NCI-H446 treated with DMSO at 0.1 percent for 48 hours (cell line): ENCODE measurements around the gene ANKRD2.
"Not testable (repeated sequence)": the region's sequence is repeated elsewhere in the genome, so short reads cannot be mapped to it uniquely, and the experiment has no call there.

Experiments used
- DNase-seq: peaks from one replicate; lab custom pipeline; 2025; lab: John Stamatoyannopoulos, UW

The ANKRD2 gene

DNA sequence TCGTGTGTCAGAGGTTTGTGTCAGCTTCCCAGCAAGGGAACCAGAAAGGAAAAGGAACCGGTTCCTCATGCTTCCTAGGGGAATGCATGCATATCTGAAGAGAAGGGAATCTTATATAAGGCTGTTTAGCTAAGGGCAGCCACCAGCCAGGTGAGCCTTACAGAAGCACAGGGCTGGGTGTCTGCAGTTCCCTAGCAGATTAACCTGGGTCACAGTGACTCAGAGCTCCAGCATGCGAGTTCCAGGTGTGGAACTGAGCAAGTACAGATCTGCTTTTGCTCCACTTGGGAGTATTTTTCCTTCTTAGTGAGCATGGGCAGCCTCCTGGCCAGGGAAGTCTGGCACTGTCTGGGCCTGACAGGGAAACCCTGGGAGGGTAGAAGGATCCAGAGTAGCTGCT is 957 bp upstream of the ANKRD2 start:
- DNase-seq, result no peak

DNA sequence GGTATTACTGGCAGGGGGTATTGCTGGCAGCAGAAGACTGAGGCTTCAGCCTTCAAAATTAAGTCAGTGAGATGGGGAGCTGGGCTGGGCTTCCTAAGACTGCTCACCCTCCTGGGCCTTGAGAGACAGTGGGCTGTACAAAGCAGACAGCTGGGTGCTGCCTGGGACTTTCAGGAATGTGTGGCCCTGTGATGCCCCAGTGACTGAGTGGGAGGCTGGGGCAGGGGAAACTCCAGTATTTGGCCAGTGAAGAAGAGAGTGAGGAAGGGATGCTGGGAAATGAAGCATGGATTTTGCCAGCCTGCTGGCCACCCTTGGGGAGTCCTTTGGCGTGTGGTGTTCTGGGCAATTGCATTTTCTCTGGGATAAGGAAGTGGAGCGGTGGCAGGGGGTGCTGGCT is 442 bp downstream of the ANKRD2 start:
- DNase-seq, result no peak

DNA sequence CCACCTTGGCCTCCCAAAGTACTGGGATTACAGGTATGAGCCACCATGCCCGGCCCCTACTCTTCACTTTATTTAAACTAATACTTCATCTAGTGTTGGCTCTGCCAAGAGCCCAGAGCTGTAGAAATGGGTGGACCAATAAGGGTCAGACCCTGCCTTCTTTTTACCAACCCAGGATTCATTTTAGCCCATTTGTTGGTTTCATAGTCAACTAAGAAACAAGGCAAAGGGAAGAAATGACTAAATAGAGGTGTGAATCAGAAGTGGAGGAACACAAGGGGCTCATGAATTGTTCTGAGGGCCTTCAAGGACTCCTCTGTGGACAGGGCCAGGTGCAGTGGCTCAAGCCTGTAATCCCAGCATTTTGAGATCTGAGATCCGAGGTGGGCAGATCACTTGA is 1.1 kb downstream of the ANKRD2 start:
- no peak for DNase-seq

DNA sequence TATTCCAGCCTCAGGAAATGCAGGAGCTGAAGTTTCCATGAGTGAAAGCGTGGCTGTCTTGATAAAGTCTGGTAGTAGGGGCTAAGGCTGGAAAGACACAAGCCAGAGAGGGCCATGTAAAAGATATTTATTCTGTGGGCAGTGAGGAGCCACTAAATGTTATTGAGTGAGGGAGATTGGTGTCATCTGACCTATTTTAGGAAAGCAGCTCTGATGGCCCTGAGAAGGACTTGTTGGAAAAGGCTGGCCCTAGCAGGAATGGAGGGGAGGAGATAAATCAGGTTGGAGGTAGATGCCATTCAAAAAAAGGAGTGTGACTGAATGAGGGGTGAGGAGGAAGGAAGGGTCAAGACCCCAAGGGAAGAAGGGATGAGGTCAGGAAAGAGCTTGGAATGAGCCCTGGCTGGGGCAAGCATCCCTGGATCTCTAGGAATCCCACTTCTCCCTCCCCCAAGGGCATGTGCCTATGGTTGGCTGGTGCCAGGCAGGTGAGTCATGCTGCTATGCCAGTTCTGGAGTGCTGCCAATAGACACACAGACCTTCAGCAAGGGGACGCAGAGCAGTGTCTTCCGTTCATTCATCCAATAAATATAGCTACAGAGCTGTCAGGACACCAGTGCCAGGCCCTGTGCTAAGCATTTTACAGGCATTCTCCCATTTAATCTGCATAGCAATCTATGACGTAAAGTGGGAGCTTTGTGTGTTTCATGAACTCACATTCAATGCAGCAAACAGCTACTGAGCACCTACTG is 2.0 kb downstream of the ANKRD2 start:
- peak; percentile 21 for DNase-seq

DNA sequence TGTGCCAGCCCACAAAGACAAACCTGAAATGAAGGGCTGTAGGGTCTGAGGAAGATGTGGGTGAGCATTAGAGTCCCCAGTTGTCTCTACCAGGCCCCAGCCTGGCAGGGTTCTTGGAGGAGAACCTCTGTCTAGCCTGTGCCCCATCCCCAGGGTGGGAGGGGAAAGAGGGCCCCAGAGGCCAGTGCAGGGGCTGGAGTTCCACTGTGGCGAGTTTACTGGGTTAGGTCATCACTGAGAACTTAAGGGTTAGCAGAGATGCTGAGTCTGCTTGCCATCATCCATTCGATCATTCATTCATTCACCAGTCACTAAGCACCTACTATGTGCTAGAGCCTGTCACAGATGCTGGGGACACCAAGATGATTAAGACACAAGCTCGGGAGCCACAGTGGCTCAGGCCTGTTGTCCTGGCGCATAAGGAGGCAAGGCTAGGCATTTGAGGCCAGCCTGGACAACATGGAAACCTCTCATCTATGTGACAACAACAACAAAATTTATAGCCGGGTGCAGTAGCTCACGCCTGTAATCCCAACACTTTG is 2.6 kb downstream of the ANKRD2 start:
- DNase-seq, result no peak

DNA sequence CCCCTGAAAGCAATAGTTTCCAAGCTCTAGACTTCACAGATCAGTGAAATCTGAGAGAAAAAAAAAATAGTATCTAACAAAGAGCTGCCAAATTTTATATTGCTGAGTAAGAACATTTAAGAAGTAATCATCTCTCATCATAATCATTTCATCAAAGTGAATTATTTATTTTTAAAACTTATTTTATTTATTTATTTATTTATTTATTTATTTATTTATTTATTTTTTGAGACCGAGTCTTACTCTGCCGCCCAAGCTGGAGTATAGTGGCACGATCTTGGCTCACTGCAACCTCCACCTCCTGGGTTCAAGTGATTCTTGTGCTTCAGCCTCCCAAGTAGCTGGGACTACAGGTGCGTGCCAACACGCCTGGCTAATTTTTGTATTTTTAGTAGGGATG is 3.9 kb downstream of the ANKRD2 start:
- not testable (repeated sequence) for DNase-seq

DNA sequence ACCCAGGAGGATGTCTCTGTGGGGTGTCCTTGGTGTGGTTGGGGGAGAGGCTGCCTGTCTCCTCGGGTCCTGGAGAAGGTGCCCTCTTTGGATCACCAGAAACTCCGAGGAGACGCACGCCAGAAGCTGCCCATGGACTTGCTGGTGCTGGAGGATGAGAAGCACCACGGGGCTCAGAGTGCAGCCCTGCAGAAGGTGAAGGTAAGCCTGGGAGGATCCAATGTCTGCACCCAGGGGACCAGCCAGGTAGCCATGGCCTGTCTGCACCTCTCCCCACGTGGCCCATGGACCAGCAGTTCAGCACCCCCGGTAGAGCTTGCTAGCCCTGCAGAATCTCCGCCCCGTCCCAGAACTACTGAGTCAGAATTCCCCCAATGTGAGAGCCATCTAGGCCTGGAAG is 5.1 kb downstream of the ANKRD2 start:
- no peak for DNase-seq

DNA sequence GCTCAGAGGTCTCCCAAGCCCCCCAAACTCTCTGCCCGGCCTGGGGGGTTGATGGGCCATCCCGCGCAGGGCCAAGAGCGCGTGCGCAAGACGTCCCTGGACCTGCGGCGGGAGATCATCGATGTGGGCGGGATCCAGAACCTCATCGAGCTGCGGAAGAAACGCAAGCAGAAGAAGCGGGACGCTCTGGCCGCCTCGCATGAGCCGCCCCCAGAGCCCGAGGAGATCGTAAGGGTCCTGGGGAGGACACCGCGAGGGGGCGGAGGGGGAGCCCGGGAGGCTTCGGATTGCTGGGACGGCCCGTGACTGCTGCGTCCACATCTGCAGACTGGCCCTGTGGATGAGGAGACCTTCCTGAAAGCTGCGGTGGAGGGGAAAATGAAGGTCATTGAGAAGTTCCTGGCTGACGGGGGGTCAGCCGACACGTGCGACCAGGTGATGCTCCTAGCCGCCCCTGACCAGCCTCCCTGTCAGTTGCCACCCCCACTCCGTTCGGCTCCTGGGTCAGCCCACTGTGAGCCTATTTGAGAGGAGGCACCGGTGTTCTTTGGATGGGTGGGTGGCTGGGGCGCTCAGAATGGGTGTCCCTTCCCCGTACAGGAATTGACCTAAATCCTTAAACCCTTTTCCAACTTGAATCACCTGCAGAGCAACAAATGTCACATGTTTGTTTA is 5.7 kb downstream of the ANKRD2 start:
- DNase-seq, result no peak

DNA sequence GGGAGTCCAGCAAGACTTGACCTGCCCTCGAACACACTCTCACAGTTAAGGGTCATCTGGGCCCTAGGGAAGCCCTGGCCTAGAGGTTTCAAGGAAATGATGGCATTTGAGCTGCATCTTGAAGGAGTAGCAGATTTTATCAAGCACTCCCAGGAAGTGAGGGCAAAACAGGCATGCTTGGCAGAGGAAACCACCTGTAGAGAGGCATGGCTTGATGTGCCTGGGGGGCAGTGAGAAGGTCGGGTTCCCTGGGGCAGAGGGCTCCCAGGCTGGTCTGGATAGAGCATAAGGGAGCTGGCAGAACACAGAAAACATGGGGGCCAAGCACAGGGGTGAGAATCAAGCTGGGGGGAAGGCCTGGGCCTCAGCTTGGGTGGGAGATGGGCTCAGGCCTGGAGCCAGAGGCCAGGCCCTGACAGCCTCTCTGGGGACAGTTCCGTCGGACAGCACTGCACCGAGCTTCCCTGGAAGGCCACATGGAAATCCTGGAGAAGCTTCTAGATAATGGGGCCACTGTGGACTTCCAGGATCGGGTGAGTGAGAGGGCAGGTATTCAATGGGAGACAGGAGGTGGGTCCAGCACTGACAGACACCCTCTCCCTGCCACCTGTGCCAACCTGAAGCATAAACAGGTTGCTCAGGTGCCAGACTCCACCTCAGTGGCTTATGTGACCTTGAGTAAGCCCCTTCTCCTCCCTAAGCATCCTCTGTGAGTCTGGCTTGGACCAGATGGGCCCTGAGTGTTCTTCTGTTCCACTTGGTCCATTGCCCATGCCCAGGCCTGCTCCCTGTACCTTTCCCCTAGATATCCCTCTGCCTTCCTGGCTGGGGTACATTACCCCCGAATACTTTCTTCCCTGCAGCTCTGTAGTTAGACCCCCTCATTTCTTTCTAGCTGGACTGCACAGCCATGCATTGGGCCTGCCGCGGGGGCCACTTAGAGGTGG is 8.1 kb downstream of the ANKRD2 start:
- no peak for DNase-seq

DNA sequence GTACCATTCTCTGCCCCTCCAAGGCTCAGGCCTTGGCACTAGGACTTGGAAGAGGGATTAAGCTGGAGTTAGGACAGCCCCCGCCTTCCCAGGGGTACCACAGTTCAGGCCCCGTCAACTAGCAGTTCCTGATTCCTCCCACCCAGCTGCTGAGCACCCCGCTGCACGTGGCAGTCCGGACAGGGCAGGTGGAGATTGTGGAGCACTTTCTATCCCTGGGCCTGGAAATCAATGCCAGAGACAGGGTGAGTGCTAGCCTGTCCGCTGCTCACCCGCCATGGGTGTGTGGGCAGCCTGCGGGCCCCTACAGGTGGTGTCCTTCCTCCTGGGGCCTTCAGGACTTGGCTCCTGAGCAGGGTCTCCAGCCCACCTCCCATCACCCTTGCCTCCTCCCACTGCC is 9.6 kb downstream of the ANKRD2 start:
- no peak for DNase-seq

DNA sequence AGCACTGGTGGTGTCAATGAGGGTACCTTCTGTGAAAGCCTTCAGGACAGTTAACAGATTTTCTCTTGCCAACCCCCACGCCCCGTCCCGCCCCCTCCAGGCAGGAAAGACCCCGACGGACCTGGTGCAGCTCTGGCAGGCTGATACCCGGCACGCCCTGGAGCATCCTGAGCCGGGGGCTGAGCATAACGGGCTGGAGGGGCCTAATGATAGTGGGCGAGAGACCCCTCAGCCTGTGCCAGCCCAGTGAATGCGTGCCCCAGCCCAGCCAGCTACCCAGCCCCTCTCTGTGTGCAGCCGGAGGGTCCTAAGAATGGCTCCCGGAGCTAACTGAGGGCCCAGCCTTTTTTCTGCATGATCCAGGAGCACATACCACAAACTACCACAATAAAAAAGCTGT is 10.9 kb downstream of the ANKRD2 start:
- no peak for DNase-seq

DNA sequence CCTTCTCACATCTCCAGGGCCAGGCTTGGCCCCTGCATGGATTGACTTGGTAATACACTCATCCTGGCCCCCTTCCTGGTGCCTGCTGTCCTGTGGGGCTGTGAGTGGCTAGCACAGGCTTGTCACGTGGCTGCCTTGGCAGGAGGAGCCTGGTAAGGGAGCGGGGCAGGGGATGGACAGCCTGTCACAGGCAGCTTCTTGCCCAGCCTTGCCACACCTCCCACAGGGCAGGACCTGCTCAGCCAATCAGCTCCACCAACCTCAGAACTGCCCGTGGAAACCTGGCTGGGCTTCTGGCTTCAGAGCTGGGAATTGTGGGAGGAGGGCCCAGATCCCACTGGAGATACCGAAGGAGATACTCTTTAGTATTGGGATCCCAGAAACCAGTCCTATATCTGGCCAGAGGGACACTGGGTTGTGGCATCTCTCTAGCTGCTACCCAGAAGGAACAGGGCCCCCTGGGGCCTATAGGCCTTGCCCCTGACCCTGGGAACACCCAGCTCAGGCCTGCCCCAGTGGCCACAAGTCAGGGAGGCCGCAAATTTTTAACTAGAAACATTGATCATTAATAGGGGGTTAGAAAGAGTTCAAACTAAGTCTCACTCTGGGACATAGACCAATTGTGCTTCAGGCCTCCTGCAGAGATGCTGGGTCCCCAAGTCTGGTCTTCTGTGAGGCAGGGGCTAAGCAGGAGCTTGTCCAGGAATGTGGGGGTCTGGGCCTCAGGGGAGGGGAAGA is 11.7 kb downstream of the ANKRD2 start, which contains the start of gene HOGA1:
Gene HOGA1 (plus strand): TSS at position 330 of the 738 bp plus-strand sequence. CDS start 315 bp downstream, at position 645.
- DNase-seq, result peak; percentile 68

DNA sequence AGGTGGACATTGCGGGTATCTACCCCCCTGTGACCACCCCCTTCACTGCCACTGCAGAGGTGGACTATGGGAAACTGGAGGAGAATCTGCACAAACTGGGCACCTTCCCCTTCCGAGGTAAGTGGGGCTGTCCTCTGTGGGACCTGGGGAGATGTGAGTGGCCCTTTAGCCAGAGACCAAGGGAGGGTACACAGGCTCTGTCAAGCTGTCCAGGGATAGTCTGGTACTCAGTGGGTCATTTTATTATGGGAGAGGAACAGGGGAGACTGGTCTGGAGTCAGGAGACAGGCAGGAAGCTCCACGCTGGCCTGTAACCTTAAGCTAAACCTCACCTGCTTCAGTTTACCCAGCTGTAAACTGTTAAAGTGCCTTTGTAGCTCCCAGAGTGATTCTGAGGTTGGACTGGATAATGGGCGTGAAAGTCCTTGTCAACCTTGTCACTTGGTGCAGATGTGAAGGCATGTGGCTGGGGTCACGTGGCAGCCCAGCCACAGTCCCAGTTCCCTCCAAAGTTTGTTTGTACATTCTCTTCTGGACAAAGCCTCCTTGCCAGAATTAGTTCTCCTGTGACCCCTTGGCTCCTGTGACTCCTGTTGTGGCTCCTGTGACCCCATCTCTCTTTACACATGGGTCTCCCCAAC is 12.3 kb downstream of the ANKRD2 start:
- DNase-seq, result no peak

DNA sequence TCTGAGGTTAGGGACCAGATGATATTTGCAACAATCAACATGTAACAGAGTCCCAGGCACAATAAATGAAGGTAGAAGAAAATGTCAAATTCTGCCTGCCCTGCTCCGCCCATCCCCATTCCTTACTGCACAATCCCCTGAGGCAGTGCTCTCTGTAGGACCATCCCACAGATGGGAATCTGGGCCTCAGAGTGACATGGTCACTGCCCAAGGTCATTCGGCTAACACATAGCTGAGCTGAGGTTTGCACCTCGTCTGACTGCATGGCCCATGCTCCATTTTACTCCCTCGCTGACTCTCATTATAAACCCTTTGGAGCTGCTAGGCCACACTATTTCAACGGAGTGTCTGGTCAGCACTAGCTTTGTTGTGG is 12.8 kb downstream of the ANKRD2 start:
- no peak for DNase-seq

DNA sequence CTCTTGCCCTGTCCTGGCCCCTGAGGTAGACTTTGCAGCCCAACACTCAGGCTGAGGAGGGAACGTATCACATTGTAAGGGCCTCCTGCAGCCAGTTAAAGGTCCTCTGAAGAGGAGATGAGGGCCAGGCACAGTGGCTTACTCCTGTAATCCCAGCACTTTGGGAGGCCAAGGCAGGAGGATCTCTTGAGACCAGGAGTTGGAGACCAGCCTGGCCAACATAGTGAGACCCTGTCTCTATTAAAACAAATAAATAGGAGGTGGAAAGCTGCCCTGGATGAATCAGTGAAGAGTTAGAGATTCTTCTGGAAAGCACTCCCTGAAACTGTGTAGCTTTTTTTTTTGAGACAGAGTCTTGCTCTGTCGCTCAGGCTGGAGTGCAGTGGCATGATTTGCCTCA is 14.6 kb downstream of the ANKRD2 start:
- no peak for DNase-seq

DNA sequence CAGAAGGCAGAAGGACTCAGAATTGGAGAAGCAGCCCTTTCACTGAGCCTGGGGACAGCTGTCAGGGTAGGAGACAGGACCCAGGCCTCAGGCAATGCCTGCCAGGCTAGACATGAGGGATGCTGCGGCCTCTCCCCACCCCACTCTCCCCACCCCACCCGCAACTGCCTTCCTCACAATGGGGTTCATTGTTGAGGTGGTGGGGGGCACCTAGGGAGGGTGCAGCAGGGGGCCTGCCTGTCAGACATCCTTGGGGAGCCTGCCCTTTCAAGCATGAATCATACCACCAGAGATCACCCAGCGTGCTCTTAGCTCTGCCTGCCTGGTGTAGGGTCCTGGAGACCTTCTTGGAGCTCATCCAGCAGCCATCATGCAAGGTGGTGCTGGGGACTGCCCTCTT is 16.9 kb downstream of the ANKRD2 start, which contains the start of gene C10orf62:
Gene C10orf62 (plus strand): TSS at position 243 of the 400 bp plus-strand sequence. CDS start 177 bp downstream, outside the sequence.
- DNase-seq, result no peak

DNA sequence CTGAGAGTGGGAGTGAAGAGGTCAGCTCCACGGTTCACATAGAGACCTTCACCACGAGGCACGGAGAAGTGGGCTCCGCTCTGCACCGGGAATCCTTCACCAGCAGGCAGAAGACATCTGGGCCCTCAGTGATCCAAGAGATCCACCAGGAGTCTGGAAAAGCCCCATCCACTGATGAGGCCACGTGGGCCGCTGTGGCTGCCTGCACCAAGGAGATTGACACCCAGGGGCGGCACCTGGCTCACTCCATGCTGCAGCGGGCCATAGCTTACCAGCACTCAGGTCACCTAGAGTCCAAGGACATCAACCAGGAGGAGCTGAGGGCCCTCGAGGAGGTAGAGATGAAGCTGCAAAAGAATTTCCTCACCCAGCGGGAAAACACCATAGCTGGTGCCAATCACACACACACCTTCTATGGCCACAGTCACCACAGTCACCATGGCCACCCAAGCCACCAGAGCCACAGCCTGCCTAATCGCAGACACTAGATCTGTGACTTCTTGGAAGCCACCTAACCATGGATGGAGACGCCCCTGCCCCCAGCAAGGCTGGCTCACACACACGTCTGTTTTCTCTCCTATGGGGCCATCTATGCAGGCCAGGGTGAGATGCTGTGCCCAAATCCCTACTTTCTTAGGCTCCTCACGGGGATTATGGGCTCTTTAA is 17.6 kb downstream of the ANKRD2 start:
- no peak for DNase-seq

DNA sequence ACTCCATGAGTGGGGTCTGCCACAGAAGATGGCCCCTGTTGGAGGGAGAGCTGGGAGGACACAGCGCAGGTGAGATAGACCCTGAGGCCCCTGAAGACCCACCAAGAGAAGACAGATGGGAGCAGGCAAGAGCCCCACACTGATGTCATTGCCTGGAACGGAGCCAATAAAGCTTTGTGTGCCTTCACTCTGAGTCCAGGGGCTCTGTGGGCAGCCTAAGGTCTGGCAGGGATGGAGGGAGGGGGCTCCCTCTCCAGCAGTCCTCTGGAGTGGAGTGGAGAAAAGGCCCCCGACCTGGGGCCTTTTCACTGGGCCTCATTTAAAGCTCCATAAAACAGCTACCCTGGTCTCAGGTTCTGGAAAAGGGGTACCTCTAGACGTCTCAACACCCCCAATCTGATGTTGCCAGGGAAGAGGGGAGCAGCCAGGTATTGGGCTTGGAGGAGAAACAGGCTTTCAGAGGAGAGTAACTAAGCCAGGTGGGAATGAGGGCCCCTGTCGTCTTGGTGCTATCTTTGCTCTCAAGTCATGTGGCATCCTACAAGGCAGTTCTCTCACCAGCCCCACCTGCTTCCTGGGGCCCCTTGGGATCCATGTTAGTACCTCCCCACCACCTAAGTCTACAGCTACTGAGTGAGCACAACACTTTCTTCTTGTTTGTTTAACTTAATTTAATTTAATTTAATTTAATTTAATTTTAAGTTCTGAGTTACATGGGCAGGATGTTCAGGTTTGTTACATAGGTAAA is 18.3 kb downstream of the ANKRD2 start:
- no peak for DNase-seq

DNA sequence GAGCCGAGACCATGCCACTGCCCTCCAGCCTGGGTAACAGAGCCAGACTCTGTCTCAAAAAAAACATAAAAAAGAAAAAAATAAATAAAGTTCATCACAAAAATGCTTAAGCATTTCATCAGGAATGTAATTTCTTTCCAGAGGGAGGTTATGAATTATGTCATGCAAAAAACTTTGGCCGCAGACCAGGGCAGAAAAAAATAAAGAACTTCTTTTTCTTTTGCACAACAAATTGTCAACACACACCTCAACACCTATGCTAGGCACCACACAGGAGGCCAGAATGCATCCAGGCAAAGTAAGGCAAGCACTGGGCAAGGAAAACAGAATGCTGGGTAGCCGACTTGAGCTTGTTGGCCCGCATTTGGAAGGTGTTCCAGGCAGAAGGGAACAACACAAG is 20.8 kb downstream of the ANKRD2 start:
- DNase-seq, result no peak
